Fibroblast of peridontal ligament (primary cell): ENCODE measurements around the gene MAML1.
"Not testable (repeated sequence)": the region's sequence is repeated elsewhere in the genome, so short reads cannot be mapped to it uniquely, and the experiment has no call there.

ENCODE experiments used
- DNase-seq: peaks from one replicate; pipeline ENCODE4 v3.0.0-alpha.2; 2010; ENCODE audit errors: extremely low read depth

The MAML1 gene

GRCh38 chr5:179732412-179732917, at the start of gene MAML1:
TSS of gene MAML1 (plus strand) at chr5:179732822. CDS start at chr5:179733113, 291 bp downstream.
- DNase-seq = peak; percentile 100

- DNase-seq = not testable (repeated sequence)
Measured at GRCh38 chr5:179689212-179689611, 43.4 kb upstream of the MAML1 start.

GRCh38 chr5:179694561-179694960, 38.1 kb upstream of the MAML1 start:
- DNase-seq = no peak

GRCh38 chr5:179696603-179697002, 36.0 kb upstream of the MAML1 start:
- no peak for DNase-seq

- no peak for DNase-seq
Measured at GRCh38 chr5:179697108-179697507, 35.5 kb upstream of the MAML1 start.

- not testable (repeated sequence) for DNase-seq
Measured at GRCh38 chr5:179697543-179697942, 35.1 kb upstream of the MAML1 start.

- DNase-seq = peak; percentile 98
Measured at GRCh38 chr5:179697993-179698934, 34.4 kb upstream of the MAML1 start.

- peak; percentile 14 for DNase-seq
Measured at GRCh38 chr5:179698935-179699615, 33.5 kb upstream of the MAML1 start, which contains the start of gene CANX. TSS of gene CANX (plus strand) at chr5:179698967. CDS start at chr5:179705682, 6,715 bp downstream.

- peak; percentile 48 for DNase-seq
Measured at GRCh38 chr5:179699616-179700237, 32.9 kb upstream of the MAML1 start.

GRCh38 chr5:179700401-179700918, 32.2 kb upstream of the MAML1 start:
- no peak for DNase-seq

GRCh38 chr5:179716286-179716685, 16.3 kb upstream of the MAML1 start:
- DNase-seq = no peak

- DNase-seq = no peak
Measured at GRCh38 chr5:179720222-179720621, 12.4 kb upstream of the MAML1 start.

- no peak for DNase-seq
Measured at GRCh38 chr5:179724163-179724562, 8.5 kb upstream of the MAML1 start.

GRCh38 chr5:179727106-179727505, 5.5 kb upstream of the MAML1 start:
- DNase-seq = no peak

GRCh38 chr5:179729303-179729702, 3.3 kb upstream of the MAML1 start:
- no peak for DNase-seq

GRCh38 chr5:179729727-179730126, 2.9 kb upstream of the MAML1 start:
- no peak for DNase-seq

- no peak for DNase-seq
Measured at GRCh38 chr5:179730356-179730755, 2.3 kb upstream of the MAML1 start.

GRCh38 chr5:179730852-179731251, 1.8 kb upstream of the MAML1 start:
- no peak for DNase-seq

GRCh38 chr5:179731791-179732411, 721 bp upstream of the MAML1 start:
- peak; percentile 88 for DNase-seq

GRCh38 chr5:179732918-179733771, 523 bp downstream of the MAML1 start:
- DNase-seq = peak; percentile 43
